DOHH2 (cell line): ENCODE results near the gene PDE2A.

Experiments used
- EZH2phosphoT487 ChIP-seq: fragments of 200-600 bp; sonication (generic); IDR thresholded peaks from 2 replicates; pipeline ENCODE4 v1.6.1; 2017; ENCODE audit warnings: borderline replicate concordance, mild to moderate bottlenecking, antibody characterized with exemption, low read length, moderate library complexity, mixed read lengths
- TF ChIP-seq, protein P1 (sequence below): fragments of 200-600 bp; sonication (generic); IDR thresholded peaks from one replicate; pipeline ENCODE4 v1.5.1; 2014; ENCODE audit warnings: antibody characterized with exemption, mild to moderate bottlenecking, low read depth, low read length; ENCODE audit not compliant: poor library complexity, severe bottlenecking

DNA sequence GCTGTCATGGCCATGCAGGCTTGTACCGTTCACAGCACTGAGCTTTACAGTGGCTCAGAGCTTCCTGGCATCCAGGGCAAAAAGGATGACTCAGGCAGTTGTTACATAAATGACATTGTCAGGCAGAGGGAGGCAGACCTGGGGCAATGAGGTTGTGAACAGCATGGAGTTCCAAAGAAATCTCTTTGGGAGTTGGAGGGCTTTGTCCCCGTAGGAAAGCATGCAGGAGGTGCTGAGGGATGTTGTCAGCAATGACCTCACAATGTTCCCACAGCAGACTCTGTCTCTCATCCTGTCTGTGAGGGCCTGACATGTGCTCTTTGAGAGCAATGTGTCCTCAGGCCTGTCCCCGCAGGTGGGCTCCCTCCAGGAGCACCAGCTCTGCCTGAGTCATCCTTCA lies 25.9 kb upstream of the PDE2A start:
- no peak for TF ChIP-seq EZH2phosphoT487
- TF ChIP-seq, protein P1, sequence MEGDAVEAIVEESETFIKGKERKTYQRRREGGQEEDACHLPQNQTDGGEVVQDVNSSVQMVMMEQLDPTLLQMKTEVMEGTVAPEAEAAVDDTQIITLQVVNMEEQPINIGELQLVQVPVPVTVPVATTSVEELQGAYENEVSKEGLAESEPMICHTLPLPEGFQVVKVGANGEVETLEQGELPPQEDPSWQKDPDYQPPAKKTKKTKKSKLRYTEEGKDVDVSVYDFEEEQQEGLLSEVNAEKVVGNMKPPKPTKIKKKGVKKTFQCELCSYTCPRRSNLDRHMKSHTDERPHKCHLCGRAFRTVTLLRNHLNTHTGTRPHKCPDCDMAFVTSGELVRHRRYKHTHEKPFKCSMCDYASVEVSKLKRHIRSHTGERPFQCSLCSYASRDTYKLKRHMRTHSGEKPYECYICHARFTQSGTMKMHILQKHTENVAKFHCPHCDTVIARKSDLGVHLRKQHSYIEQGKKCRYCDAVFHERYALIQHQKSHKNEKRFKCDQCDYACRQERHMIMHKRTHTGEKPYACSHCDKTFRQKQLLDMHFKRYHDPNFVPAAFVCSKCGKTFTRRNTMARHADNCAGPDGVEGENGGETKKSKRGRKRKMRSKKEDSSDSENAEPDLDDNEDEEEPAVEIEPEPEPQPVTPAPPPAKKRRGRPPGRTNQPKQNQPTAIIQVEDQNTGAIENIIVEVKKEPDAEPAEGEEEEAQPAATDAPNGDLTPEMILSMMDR = no peak
